Amniotic epithelial cell (primary cell): Measurements from ENCODE around the gene CSRNP3.

Experiments
- DNase-seq: peaks from one replicate; pipeline ENCODE4 v3.0.0-alpha.2; 2010; ENCODE audit warnings: low read depth

The CSRNP3 gene

DNA sequence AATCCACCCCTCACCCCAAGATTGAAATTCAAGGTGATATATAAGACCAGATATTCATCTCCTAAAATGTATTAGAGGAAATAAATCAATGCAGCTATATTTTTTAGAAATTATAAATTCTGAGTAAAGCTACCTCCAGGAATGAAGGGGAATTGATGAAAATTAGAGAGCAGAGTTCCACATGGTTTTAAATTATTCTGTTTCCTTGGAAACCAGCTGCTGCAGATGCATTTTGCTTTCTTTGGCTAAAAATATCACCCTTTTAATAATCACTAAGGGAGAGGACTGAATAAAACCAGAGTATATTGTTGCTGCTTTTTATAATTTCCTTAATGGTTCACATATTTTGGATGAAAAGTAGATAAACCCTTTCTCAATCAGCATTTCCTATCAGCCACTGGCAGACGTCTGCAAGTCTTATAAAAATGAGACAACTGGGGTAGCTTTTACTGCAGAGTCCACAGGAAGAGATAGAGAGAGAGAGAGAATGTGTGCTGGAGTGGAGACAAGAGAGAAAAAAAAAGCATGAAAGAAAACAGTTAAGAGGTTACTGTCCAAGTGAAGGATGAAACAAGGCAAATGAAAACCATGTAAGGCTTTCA is 2.0 kb downstream of the CSRNP3 start:
- no peak for DNase-seq

DNA sequence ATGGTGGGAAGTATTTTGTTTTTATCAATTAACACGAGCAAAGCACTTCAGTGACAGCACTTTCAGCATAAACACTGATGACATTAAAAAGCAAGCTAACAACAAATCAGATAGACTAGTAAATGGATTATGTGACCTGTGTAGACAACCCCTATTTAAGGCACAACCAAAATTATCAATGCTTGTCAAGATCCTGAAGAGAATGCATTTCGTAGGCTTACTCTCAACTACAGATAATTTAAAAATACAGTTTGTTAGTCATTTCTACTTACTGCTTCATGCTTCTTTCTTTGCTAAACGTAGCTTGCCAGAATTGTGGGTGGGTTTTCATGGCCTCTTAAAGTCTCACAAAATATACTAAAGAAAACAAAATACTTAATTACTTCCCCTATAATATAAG is 3.4 kb downstream of the CSRNP3 start:
- DNase-seq, result no peak

DNA sequence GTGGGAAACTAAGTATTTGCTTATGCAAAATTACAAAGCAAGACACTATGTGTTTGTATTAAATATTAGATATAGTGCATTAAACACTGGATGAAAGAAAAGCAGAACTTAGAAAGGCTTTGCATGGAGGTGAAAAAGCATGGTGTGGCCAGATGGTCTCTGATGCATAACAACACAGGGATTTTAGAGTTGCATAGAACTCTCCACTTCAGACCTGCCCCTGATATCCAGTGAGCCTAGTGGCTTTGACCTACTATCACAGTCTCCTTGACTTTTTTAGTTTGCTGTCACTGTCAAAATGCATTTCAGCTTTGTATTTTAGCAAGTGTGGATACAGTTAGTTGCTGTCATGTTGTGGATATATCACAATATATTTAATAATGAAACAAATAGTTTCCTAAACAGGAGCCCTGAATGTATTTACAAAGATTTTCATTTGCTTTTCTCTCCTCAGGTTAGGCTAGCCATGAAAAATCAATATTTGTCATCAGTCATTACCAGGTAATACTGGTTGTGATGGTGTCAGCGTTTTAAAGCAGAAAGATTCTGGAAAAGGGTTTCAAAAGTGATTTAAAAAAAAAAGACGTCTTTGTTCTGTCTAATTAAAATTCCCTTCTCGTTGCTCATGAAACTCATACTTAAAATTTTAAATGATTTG is 5.2 kb downstream of the CSRNP3 start:
- no peak for DNase-seq

DNA sequence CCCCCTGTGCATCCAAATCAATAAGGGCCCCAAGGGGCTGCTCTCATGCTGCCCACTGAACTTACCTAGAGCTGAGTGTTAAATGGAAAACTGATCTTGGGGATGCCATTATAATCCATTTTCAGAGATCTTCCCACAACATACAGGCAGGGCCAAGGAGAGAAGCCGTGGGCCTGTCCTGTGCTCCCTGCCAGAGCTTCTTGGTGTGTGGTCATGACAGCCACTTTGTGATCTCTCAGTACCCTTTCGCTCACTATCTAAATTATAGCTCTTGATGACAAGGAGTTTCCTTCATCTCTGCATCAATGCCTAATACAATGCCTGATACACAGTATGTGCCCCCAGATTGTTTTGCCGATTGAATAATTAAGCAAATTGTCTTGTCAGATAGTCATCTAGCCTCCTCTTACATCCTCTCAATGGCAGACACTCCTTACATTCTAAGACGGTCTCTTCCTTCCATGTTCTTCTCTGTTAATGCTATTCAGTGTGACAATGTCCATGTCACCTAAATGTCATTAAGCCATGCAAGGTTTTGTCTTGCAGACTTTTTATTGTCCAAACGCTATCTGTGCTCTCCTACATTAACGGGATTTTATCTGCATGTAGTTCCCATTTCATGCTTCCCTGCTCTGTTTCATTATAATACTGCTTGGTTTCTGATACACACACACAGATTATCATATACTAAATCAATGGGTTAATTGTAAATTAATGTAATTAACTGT is 5.9 kb downstream of the CSRNP3 start:
- no peak for DNase-seq

DNA sequence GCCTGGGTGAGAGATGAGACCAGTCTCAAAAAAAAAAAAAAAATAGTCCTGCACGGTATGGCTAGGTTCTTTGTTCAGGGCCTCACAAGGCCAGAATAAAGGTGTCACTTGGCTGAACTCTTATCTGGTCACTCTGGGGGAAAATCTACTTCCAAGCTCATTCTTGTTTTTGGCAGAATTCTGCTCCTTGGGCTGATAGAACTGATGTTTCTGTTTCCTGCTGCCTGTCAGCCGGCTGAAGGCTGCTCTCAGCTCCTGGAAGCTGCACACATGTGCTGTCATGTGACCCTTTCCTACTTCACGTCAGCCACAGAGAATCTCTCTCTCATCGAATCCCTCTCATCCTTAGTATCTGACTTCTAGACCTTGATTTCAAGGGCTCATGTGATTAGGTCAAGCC is 10.4 kb downstream of the CSRNP3 start:
- DNase-seq, result no peak

- no peak for DNase-seq
These were observed 25.1 kb downstream of the CSRNP3 start for GRCh38 chr2:165494573-165494972.

- DNase-seq, result no peak
These were observed 28.3 kb downstream of the CSRNP3 start for GRCh38 chr2:165497659-165498317.

DNA sequence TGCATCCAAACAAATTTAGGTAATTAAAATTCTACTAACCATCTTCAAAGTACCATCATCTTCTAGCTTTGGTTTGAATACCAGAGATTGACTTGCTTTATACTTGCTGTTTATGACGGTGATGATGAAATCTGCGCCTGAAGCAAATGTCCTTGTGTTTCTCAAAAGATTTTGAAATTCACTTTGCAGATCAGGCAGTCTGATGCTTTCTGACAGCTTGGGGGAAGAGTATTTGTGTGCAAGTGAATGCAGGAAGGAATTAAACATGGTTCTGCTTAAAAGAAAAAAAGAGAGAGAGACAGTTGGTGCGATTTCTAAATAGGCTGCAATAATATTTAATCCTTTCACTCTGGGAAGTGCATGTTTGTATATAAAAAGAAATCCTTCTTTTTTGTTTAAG is 29.6 kb downstream of the CSRNP3 start:
- DNase-seq, result no peak

DNA sequence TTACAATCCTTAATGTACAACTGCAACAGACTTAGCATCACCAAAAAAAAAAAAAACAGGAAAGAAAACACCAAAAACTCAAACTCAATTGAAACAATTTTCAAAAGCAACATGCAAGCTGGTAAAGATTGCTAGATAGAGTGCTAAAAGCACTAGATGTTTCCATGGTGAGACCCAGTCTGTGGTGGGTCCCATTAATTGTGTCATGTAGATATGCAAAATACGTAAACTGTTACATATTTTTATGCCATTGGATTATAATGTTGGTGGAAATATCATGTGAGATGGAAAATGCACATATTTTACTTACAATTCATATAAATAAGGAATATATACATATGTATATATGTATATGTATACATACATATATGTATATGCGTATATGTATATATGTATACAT is 30.5 kb downstream of the CSRNP3 start:
- DNase-seq, result no peak

DNA sequence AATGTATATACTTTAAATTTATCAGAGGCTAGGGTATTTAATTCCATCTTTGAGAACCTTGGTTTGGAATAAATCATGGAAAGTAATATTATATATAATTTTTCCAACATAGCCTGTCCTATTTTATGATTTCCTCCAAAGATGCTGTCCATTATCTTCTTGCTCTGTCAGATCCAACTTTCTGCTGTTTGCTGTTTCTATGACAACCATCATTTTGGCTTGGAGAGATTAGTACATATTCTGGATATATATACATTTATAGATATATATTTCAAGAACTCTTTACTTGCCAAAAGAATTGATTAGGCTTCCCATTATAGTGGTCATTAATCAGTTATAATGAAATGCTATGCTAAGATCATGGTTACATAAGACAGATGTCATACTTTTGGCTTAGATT is 31.3 kb downstream of the CSRNP3 start:
- no peak for DNase-seq

- peak; percentile 2 for DNase-seq
These were observed 36.0 kb downstream of the CSRNP3 start for GRCh38 chr2:165505514-165505913.

GRCh38 chr2:165508927-165509326 is 39.4 kb downstream of the CSRNP3 start:
- no peak for DNase-seq

- DNase-seq, result no peak
These were observed 44.0 kb downstream of the CSRNP3 start for GRCh38 chr2:165513479-165513878.

- no peak for DNase-seq
These were observed 49.1 kb downstream of the CSRNP3 start for GRCh38 chr2:165518611-165519010.

DNA sequence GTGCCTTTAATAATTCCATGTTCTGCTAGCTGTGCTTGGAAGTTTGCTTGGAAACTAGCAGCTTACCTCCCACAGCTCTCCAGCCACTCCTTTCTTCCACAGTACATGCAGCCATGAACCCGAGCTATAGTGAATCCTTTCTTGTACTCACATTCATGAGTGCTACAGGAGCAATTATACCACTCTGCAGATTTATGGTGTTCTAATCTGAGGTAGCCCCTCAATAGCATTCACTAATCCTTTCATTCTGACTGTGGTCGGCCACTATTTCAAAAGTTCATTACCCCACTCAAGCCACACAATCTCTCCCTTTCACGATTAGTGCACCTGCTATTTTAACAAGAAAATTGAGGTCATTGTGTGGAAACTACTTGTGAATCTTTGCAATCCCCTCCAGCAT is 53.2 kb downstream of the CSRNP3 start:
- no peak for DNase-seq

DNA sequence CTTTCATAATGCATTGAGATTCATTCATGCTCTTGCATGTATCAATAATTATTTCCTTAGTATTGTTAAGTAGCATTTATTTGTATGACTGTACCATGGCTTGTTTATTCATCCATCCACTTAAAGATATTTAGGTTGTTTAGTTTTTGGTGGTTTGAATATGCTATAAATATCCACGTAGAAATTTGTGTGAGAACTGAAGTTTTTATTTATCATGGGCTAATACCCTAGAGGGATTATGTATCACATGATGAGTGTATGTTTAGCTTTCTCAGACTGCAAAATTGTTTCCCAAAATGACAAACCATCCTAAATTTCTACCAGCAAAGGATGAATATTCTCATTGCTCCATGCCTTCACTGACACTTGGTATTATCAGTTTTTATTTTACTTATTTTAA is 55.2 kb downstream of the CSRNP3 start:
- DNase-seq, result no peak

DNA sequence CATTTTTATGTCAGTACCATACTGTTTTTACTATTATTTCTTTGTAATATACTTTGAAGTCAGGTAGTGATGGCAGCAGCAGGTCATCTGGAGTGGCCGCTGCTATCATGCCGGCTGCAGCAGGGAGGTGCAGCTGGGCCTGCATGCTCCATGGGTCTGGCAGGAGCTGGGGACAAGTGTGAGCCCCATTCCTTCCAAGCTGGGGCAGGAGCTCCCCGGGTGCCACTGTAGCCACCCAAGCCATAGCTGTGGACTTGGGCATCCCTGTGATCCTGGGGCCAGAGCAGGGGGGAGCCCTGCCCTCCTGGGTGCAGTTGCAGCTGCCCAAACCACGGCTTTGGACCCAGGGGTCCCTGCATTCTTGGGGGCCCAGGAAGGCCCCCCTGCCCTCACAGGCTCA is 59.2 kb downstream of the CSRNP3 start:
- no peak for DNase-seq

- DNase-seq, result no peak
These were observed 59.6 kb downstream of the CSRNP3 start for GRCh38 chr2:165529130-165529529.

GRCh38 chr2:165533331-165533730 is 63.8 kb downstream of the CSRNP3 start:
- no peak for DNase-seq

- DNase-seq, result no peak
These were observed 66.0 kb downstream of the CSRNP3 start for GRCh38 chr2:165535471-165535870.

GRCh38 chr2:165536851-165537499 is 67.5 kb downstream of the CSRNP3 start:
- no peak for DNase-seq

DNA sequence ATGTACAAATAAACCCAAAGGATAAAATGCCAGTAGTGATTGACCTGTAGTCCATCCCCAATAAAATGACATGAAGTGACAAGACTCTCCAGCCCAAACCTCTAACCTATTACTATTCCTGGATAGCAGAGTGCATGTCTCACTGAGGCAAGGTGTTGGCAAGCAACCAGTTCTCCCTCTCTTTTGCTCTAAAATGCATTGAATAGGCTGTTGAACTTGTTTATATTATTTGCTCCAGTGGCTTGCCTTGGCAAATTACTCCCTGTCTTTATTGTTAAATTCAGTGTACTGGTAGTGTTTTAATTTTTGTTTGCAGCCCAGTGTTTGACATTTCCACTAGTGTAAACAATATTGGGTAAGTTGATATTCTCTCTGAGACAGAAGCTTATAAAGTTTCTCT is 70.5 kb downstream of the CSRNP3 start:
- DNase-seq, result no peak

DNA sequence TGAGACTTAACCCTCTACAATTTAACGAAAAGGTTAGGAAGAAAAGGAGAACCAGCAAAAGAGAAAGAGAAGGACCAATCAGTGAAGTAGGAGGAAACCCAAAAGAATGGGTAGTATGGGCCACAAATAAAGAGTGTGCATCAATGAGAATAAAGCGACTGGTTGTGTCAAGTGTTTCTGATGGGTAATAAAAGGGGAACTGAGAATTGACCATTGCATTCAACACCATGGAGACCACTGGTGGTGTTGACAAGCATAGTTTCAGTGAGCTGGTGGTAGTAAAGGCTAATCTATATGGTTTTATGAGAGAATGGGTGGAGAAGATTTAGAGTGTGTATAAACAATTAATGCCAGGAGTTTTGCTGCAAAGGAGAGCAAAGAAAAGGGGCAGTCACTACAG is 75.4 kb downstream of the CSRNP3 start:
- no peak for DNase-seq
